ENCODE measurements around the gene BCAM.
"Not testable (repeated sequence)": the region's sequence is repeated elsewhere in the genome, so short reads cannot be mapped to it uniquely, and the experiment has no call there.

Gene BCAM

GRCh38 chr19:44848812-44849447, 40.0 kb downstream of the BCAM start:
- DNase-seq (ENCODE audit: low read depth) = no peak

DNA sequence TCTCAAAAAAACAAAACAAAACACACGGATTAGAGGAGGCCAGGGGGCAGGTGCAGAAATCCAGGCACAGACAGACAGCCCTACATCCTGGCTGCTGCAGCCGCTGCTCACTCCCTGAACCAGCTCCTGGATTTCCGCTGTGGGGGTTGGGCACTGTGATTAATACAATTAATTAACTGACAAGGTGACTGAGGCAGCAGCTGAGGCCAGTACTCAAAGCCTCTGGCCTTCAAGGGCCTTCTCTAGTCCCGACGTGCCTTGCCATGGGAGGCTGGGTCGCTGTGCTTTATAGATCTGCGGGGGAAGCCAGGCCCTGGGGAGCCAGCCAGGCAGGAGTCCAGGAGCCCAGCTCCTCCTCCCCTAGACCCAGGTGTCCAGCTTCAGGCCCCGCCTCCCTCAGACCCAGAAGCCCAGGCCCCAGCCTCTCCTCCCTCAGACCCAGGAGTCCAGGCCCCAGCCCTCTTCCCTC, 41.8 kb downstream of the BCAM start:
- no peak for DNase-seq (ENCODE audit: low read depth)

GRCh38 chr19:44851427-44851826, 42.5 kb downstream of the BCAM start:
- no peak for DNase-seq (ENCODE audit: low read depth)

DNA sequence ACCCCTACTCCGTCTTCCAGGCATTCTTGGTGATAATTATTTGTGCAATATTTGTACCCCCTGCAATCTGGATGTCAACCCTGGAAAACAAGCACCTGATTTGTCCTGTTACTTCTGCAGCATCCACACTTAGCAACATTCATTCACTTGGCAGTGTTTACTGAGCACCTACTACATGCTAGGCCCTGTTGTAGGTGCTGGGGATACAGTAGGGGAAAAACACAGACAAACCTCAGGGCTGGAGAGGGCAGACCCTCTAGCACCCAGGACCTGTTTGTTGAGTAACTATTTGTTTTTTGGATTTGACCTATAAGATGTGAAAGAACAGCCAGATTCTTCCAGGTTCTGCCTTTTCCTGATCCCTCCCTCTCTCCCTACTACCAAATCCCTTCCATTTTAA, 46.7 kb downstream of the BCAM start:
- no peak for DNase-seq (ENCODE audit: low read depth)

- no peak for DNase-seq (ENCODE audit: low read depth)
Observed at GRCh38 chr19:44856421-44857083, 47.6 kb downstream of the BCAM start.

GRCh38 chr19:44857837-44858236, 48.9 kb downstream of the BCAM start:
- no peak for DNase-seq (ENCODE audit: low read depth)

GRCh38 chr19:44861576-44861975, 52.7 kb downstream of the BCAM start:
- DNase-seq (ENCODE audit: low read depth) = not testable (repeated sequence)

DNA sequence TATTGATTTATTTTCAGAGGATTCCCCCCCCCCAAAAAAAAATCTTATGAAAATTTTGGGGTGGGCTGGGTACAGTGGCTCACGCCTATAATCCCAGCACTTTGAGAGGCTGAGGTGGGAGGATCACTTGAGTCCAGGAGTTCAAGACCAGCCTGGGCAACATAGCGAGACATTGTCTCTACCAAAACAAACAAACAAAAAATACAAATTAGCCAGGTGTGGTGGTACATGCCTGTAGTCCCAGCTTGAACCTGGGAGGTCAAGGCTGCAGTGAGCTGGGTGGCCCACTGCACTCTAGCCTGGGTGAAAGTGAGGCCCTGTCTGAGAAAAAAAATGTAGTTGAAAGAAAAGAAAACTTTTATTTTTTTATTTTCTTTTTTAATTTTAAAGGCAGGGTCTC, 55.1 kb downstream of the BCAM start:
- DNase-seq (ENCODE audit: low read depth) = no peak

DNA sequence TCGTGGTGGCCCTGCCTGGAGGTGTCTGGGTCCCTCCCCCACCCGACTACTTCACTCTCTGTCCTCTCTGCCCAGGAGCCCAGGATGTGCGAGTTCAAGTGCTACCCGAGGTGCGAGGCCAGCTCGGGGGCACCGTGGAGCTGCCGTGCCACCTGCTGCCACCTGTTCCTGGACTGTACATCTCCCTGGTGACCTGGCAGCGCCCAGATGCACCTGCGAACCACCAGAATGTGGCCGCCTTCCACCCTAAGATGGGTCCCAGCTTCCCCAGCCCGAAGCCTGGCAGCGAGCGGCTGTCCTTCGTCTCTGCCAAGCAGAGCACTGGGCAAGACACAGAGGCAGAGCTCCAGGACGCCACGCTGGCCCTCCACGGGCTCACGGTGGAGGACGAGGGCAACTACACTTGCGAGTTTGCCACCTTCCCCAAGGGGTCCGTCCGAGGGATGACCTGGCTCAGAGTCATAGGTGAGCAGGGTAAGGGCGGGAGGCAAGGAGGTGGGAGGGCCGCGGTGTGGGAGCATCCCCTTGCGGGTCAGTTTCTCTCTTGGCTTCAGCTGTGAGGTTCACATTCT, 56.4 kb downstream of the BCAM start:
- DNase-seq (ENCODE audit: low read depth) = no peak

DNA sequence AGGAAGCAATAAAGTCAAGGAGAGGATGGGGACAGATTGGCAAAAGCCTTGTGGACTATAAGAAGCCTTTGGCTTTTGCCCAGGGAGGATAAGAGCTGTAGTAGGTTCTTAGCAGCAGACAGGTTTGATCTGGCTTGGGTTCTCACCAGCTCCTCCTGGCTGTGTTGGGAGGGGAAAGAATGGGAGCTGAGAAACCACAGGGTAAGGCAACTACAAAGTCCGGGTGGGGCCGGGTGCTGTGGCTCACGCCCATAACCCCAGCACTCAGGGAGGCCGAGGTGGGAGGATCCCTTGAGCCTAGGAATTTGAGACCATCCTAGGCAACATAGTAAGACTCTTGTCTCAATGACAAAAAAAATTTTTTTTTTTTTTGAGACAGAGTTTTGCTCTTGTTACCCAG, 57.8 kb downstream of the BCAM start:
- DNase-seq (ENCODE audit: low read depth) = no peak

GRCh38 chr19:44867578-44867977, 58.7 kb downstream of the BCAM start:
- no peak for DNase-seq (ENCODE audit: low read depth)

DNA sequence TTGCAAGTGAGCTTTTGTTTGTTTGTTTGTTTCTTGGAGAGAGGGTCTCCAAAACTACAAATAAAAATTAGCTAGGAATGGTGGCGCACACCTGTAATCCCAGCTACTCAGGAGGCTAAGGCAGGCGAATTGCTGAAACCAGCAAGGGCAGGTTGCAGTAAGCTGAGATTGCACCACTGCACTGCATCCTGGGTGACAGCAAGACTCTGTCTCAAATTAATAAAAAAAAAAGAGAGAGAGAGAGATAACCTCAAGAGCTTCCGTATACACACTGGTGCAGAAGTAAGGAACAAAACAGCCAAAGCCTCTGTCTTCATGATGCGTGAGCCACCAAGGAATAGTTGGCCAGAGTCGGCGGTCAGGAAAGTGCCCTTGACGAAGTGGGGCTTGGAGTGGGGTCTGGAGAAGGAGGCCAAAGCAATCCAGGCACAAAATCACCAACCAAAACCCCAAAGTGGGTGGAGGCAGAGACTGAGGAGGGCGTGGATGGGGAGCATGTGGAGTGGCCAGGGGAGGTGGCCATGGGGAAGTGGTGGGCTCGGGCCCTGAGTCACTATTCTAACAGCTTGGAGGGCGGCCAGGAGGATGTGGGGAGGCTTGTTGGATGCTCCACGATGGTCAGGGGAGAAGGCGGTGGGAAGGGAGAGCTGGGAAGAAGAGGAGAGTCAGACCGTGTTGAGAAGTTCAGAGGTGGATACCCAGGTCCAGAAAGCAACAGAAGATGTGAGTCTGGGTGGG, 61.0 kb downstream of the BCAM start:
- DNase-seq (ENCODE audit: low read depth) = no peak

Data from stimulated activated CD8-positive, alpha-beta memory T cell treated with anti-CD3 and anti-CD28 coated beads, Interleukin-15, amount 100 ng/mL, for 24 hours (primary cell).